Epithelial cell of prostate (primary cell): Measurements from ENCODE around the gene NFKBIB.
"Not testable (repeated sequence)": the region's sequence is repeated elsewhere in the genome, so short reads cannot be mapped to it uniquely, and the experiment has no call there.

ENCODE experiments used
- DNase-seq: peaks from one replicate; pipeline ENCODE4 v3.0.0-alpha.2; 2011; ENCODE audit warnings: low read depth, low spot score
- H3K27ac ChIP-seq: fragments of 450-650 bp; 2 replicates; pipeline ENCODE4 v1.5.1; 2017; ENCODE audit warnings: mild to moderate bottlenecking

Gene NFKBIB

GRCh38 chr19:38921420-38922274 is 21.9 kb downstream of the NFKBIB start:
- DNase-seq = no peak

GRCh38 chr19:38922482-38922881 is 22.7 kb downstream of the NFKBIB start:
- DNase-seq = no peak
- H3K27ac ChIP-seq = no peak overlapping the region

More at GRCh38 chr19:38921420-38922274, 21.9 kb downstream of the NFKBIB start:
- H3K27ac ChIP-seq = no peak overlapping the region

DNA sequence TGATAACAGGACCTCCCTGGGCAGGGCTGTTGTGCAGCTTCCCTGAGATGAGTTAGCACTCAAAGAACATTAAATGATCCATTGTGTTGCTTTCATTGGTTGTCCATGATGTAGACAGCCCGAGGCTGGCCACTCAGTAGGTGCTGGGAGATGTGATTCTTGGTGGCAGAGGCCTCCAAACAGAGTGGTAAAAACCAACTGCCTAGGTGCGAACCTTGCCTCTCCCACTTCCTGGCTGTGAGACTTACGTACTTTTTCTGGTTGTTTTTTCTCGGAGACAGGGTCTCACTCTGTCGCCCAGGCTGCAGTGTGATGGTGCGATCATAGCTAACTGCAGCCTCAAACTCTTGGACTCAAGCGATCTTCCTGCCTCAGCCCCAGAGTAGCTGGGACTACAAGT is 24.6 kb downstream of the NFKBIB start:
- no peak for DNase-seq
- H3K27ac ChIP-seq = no peak overlapping the region

DNA sequence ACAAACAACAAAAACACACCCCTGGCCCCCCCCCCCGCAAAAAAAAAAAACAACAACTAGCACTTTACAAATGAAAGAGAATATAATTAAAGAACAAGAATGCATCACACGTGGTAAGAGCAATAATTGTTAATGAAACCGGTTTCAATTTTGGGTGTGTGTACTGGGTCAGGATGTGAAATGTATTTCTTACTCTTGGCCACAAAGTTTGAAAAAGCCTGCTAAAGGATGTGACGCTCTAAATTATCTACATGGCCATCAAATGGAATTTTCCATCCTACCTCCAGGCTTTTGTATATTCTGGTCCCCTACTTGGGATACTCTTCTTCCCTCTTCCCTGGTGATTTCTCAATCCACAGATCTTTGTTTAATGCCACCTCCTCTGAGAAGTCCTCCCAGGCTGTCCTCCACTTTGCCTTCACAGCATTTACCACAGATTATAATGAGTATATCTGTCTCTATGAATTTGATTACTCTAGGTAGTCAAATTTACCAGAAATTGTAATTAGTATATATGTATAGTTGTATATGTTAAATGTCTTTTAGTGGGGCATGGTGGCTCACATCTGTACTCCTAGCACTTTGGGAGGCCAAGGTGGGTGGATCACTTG is 28.7 kb downstream of the NFKBIB start:
- no peak for DNase-seq
- no peak overlapping the region for H3K27ac ChIP-seq

GRCh38 chr19:38929929-38930775 is 30.4 kb downstream of the NFKBIB start, which contains the start of gene SARS2:
Gene SARS2 (minus strand): TSS chr19:38930763. CDS start chr19:38930736, 27 bp downstream.
- DNase-seq = peak; percentile 64

DNA sequence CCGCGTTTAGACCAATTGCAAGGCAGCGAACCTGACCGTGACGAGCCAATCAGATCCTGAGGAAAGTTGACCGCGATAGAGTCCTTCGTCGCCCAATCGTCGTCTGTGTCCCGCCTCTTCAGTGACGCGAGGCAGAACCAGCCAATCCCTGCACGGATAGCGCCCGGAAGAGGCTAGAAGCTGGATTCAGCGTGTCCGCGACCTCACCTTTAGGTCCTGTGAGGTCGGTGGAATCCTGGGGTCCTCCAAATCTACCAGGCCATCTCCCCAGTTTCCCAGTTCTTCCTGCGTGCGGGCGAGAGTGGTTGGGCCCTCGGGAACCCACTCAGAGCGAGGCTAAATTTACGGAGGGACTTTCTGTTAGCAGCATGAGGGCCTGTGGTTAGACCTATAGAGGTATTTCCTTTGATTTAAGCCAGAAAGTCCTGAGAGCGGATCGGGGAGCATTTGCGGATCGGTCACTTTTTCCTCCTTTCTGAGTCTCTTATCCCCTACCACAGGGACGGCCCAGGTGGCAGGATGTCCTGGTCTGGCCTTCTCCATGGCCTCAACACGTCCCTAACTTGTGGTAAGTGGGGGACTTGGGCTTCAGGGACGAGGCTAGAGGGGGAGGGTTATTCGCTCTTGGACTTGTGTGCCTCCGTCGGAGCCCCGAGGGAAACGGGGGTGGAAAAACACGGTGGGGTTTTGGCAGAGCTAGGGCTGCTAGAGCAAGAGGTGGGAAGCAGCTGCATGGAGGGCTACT is 31.2 kb downstream of the NFKBIB start, which contains the start of gene MRPS12:
MRPS12 (plus strand) TSS at position 169 of the 745 bp plus-strand sequence; CDS start at position 520, 351 bp downstream.
- peak; percentile 96 for DNase-seq
- peak within 1 kb of the TSS; percentile 83 for H3K27ac ChIP-seq

More at GRCh38 chr19:38929929-38930775, 30.4 kb downstream of the NFKBIB start, which contains the start of gene SARS2:
- peak within 1 kb of the TSS; percentile 83 for H3K27ac ChIP-seq

- DNase-seq = no peak
Observed at GRCh38 chr19:38931521-38931793, 31.7 kb downstream of the NFKBIB start.

DNA sequence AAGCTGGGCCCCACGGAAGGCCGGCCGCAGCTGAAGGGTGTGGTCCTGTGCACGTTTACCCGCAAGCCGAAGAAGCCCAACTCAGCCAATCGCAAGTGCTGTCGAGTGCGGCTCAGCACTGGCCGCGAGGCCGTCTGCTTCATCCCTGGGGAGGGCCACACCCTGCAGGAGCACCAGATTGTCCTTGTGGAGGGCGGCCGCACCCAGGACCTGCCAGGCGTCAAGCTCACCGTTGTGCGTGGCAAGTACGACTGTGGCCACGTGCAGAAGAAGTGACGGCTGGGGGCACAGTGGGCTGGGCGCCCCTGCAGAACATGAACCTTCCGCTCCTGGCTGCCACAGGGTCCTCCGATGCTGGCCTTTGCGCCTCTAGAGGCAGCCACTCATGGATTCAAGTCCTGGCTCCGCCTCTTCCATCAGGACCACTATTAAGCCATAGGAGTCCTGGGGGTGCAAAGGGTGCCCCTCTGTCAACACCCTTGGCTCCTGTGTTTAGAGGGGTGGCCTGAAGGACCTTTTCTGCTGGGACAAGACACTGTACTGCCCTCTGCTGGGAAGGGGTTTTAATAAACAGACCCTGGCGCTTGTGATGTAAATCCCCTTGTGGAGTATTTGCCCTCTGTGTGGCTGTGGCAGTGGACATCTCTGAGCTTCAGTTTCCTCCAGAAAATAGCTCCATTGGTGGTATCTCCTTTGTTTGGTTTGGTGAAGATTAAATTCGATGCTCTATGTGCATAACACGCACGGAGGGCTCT is 32.8 kb downstream of the NFKBIB start:
- DNase-seq = no peak
- no peak overlapping the region for H3K27ac ChIP-seq

More at GRCh38 chr19:38931521-38931793, 31.7 kb downstream of the NFKBIB start:
- peak overlapping the region; percentile 83 for H3K27ac ChIP-seq

- no peak for DNase-seq
- no peak overlapping the region for H3K27ac ChIP-seq
Observed at GRCh38 chr19:38933544-38933943, 33.8 kb downstream of the NFKBIB start.

DNA sequence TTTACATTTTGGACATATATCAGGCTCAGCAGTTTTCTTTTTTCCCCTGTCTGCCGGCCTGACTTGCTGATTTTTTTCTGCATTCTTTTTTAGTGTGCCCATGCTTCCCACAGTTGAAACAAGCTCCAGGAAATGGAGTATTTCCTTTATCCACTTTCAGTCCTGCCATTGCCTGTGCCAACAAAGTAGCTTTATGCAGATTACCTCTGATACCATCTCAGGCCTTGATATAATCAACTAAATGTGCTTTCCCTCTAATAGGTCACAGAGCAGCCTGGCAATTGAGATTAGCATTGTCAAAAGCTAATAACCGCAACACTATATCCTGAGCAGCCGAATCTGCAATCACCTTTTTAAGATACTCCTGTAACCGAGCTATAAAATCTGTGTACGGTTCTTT is 40.2 kb downstream of the NFKBIB start:
- DNase-seq = no peak
- H3K27ac ChIP-seq = no peak overlapping the region

DNA sequence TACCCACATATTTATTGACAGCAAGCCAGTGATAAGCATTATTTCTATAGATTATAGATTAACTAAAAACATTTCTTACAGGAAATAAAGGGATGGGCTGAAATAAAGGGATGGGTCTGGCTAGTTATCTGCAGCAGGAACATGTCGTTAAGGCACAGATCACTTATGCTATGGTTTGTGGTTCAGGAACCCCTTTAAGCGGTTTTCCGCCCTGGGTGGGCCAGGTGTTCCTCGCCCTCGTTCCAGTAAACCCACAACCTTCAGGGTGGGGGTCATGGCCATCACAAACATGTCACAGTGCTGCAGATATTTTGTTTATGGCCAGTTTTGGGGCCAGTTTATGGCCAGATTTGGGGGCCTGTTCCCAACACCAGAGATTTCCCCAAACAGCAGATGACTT is 41.7 kb downstream of the NFKBIB start:
- not testable (repeated sequence) for DNase-seq

DNA sequence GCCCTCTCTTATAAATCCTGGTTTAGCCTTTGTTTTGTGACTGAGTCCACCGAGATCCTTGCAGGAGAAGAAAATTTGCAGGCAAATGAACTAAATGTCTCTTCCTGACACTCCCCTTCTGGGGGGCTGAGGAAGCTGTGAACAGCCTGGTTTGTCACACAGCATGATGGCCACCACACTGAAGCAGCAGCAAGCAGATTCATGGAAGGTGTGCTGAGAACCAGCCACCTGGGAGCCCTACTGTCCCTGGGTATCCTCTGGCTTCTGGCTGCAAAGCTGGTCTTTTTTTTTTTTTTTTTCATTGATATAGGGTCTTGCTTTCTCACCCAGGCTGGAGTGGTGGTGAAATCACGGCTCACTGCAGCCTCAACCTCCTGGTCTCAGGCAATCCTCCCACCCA is 42.2 kb downstream of the NFKBIB start:
- no peak overlapping the region for H3K27ac ChIP-seq
- DNase-seq = no peak

More for the DNA sequence above, 41.7 kb downstream of the NFKBIB start:
- not testable (repeated sequence) for H3K27ac ChIP-seq

GRCh38 chr19:38942471-38943181 is 42.9 kb downstream of the NFKBIB start:
- no peak overlapping the region for H3K27ac ChIP-seq
- no peak for DNase-seq

GRCh38 chr19:38944981-38945506 is 45.3 kb downstream of the NFKBIB start:
- DNase-seq = no peak

GRCh38 chr19:38945562-38946228 is 45.9 kb downstream of the NFKBIB start:
- no peak for DNase-seq
- no peak overlapping the region for H3K27ac ChIP-seq

More at GRCh38 chr19:38944981-38945506, 45.3 kb downstream of the NFKBIB start:
- no peak overlapping the region for H3K27ac ChIP-seq

GRCh38 chr19:38946229-38947010 is 46.7 kb downstream of the NFKBIB start:
- H3K27ac ChIP-seq = no peak overlapping the region
- DNase-seq = no peak
